AML-193 (cell line): ENCODE results near the gene PSMD14.

ENCODE experiments used
- DNase-seq, 2 experiments: peaks; one replicate each; lab custom pipeline; 2025; lab: John Stamatoyannopoulos, UW

The PSMD14 gene

GRCh38 chr2:161382747-161383146 is 74.5 kb downstream of the PSMD14 start:
- no peak for DNase-seq

GRCh38 chr2:161384864-161385263 is 76.6 kb downstream of the PSMD14 start:
- DNase-seq = no peak

GRCh38 chr2:161386228-161386824 is 78.1 kb downstream of the PSMD14 start:
- no peak for DNase-seq

- DNase-seq = no peak
Observed at GRCh38 chr2:161388146-161388779, 80.0 kb downstream of the PSMD14 start.

- no peak for DNase-seq
Observed at GRCh38 chr2:161391737-161392506, 83.7 kb downstream of the PSMD14 start.

- no peak for DNase-seq
Observed at GRCh38 chr2:161400076-161400475, 91.9 kb downstream of the PSMD14 start.

- DNase-seq = no peak
Observed at GRCh38 chr2:161402297-161402696, 94.1 kb downstream of the PSMD14 start.

GRCh38 chr2:161406316-161406715 is 98.1 kb downstream of the PSMD14 start:
- DNase-seq = no peak

- DNase-seq = no peak
Observed at GRCh38 chr2:161407597-161407996, 99.4 kb downstream of the PSMD14 start.

- DNase-seq = no peak
Observed at GRCh38 chr2:161409308-161409907, 101.2 kb downstream of the PSMD14 start.

- no peak for DNase-seq
Observed at GRCh38 chr2:161412346-161412745, 104.1 kb downstream of the PSMD14 start.

GRCh38 chr2:161414042-161415033 is 106.1 kb downstream of the PSMD14 start:
- no peak for DNase-seq

- no peak for DNase-seq
Observed at GRCh38 chr2:161415034-161415986, 107.1 kb downstream of the PSMD14 start.

GRCh38 chr2:161415987-161416707 is 107.9 kb downstream of the PSMD14 start, which contains the start of gene TBR1:
Gene TBR1, plus strand, starts transcription at chr2:161416297. Its CDS starts 114 bp downstream, at chr2:161416411.
- no peak for DNase-seq

GRCh38 chr2:161416708-161417437 is 108.6 kb downstream of the PSMD14 start:
- no peak for DNase-seq

- DNase-seq = no peak
Observed at GRCh38 chr2:161417438-161418274, 109.4 kb downstream of the PSMD14 start.

GRCh38 chr2:161418275-161418714 is 110.1 kb downstream of the PSMD14 start:
- no peak for DNase-seq
